HEK293 (cell line): ENCODE results near the gene PLPPR1.
"Not testable (repeated sequence)": the region's sequence is repeated elsewhere in the genome, so short reads cannot be mapped to it uniquely, and the experiment has no call there.

Experiments
- CTCF ChIA-PET: fragments of 350-600 bp; formaldehyde crosslinking; extraction: SDS; loops from one replicate; lab custom pipeline; 2021; ENCODE audit warnings: antibody characterized with exemption; lab: Yijun Ruan, JAX
- POLR2A ChIA-PET: fragments of 300-600 bp; formaldehyde crosslinking; extraction: SDS; loops from one replicate; lab custom pipeline; 2020; ENCODE audit warnings: antibody characterized with exemption, inconsistent platforms; lab: Yijun Ruan, JAX
- H3K27ac ChIP-seq: fragments of 200-500 bp; sonication (Bioruptor generic); 2 replicates; pipeline ENCODE4 v1.5.1; 2014; ENCODE audit warnings: low read depth, low read length, control low read depth, inconsistent platforms; ENCODE audit errors: extremely low read depth
- H3K36me3 ChIP-seq, 2 experiments: fragments of 200-500 bp in 1 of 2; sonication (Bioruptor generic) in 1 of 2; 1 replicate in 1 of 2; 2 replicates in 1 of 2; pipeline ENCODE4 v1.5.1; 2014 to 2017; ENCODE audit warnings: inconsistent platforms in 2 of 2, low read length in 2 of 2; ENCODE audit not compliant: control insufficient read depth in 2 of 2, insufficient read depth in 1 of 2
- H3K4me1 ChIP-seq: fragments of 200-500 bp; sonication (Bioruptor generic); 2 replicates; pipeline ENCODE4 v1.5.1; 2014; ENCODE audit warnings: mild to moderate bottlenecking, low read length, inconsistent platforms; ENCODE audit not compliant: control insufficient read depth, insufficient read depth
- H3K4me3 ChIP-seq: 2 replicates; pipeline ENCODE4 v1.5.1; 2011; ENCODE audit warnings: low read depth, mild to moderate bottlenecking, control low read depth, low read length, moderate library complexity
- H3K9me3 ChIP-seq: fragments of 200-500 bp; sonication (Bioruptor generic); 2 replicates; pipeline ENCODE4 v1.5.1; 2014; ENCODE audit warnings: low read depth, low read length, inconsistent platforms; ENCODE audit not compliant: control insufficient read depth, insufficient read depth
- HOXC10 ChIP-seq: sonication (generic); formaldehyde crosslinking; IDR thresholded peaks from 2 replicates; pipeline ENCODE4 v1.8.1; 2023; ENCODE audit warnings: mild to moderate bottlenecking, missing genetic modification reagents
- TRIM28 ChIP-seq: IDR thresholded peaks from 2 replicates; pipeline ENCODE4 v1.6.1; 2011; ENCODE audit warnings: low read length, control low read depth, borderline replicate concordance
- ZBTB1 ChIP-seq: fragments of 450-650 bp; formaldehyde crosslinking; IDR thresholded peaks from 2 replicates; pipeline ENCODE4 v1.5.1; 2016; ENCODE audit warnings: missing biosample characterization, missing genetic modification characterization
- ZFP69B ChIP-seq: fragments of 450-650 bp; formaldehyde crosslinking; IDR thresholded peaks from 2 replicates; pipeline ENCODE4 v1.5.1; 2016; ENCODE audit warnings: missing biosample characterization, missing genetic modification characterization
- ZNF19 ChIP-seq: fragments of 450-650 bp; formaldehyde crosslinking; IDR thresholded peaks from 2 replicates; pipeline ENCODE4; 2016; ENCODE audit warnings: missing biosample characterization, missing genetic modification characterization, low read depth
- ZNF341 ChIP-seq: fragments of 450-650 bp; formaldehyde crosslinking; IDR thresholded peaks from 2 replicates; pipeline ENCODE4; 2016; ENCODE audit warnings: low read depth, missing biosample characterization, missing genetic modification characterization
- ZNF350 ChIP-seq: fragments of 450-650 bp; formaldehyde crosslinking; IDR thresholded peaks from 2 replicates; pipeline ENCODE4 v1.5.0; 2017; ENCODE audit warnings: missing biosample characterization, mild to moderate bottlenecking, missing genetic modification characterization
- ZNF366 ChIP-seq: fragments of 450-650 bp; formaldehyde crosslinking; conservative IDR thresholded peaks from 2 replicates; pipeline ENCODE4 v1.5.1; 2016; ENCODE audit warnings: missing biosample characterization, missing genetic modification characterization
- ZNF404 ChIP-seq: fragments of 450-650 bp; formaldehyde crosslinking; IDR thresholded peaks from 2 replicates; pipeline ENCODE4 v1.5.1; 2017; ENCODE audit warnings: missing biosample characterization, missing genetic modification characterization
- ZNF423 ChIP-seq: fragments of 450-650 bp; formaldehyde crosslinking; IDR thresholded peaks from 2 replicates; pipeline ENCODE4 v1.5.1; 2016; ENCODE audit warnings: missing biosample characterization, missing genetic modification characterization
- ZNF521 ChIP-seq: fragments of 450-650 bp; formaldehyde crosslinking; IDR thresholded peaks from 2 replicates; pipeline ENCODE4 v1.5.1; 2017; ENCODE audit warnings: missing biosample characterization, mild to moderate bottlenecking, missing genetic modification characterization
- ZNF529 ChIP-seq: fragments of 450-650 bp; formaldehyde crosslinking; IDR thresholded peaks from 2 replicates; pipeline ENCODE4 v1.5.1; 2017; ENCODE audit warnings: missing genetic modification characterization, missing biosample characterization; ENCODE audit not compliant: insufficient replicate concordance
- ZNF549 ChIP-seq: fragments of 450-650 bp; IDR thresholded peaks from 2 replicates; pipeline ENCODE4 v1.5.1; 2018; ENCODE audit warnings: missing biosample characterization, missing genetic modification characterization, mild to moderate bottlenecking, inconsistent platforms, moderate library complexity
- ZNF560 ChIP-seq: fragments of 450-650 bp; formaldehyde crosslinking; IDR thresholded peaks from 2 replicates; pipeline ENCODE4 v1.5.1; 2017; ENCODE audit warnings: missing biosample characterization, missing genetic modification characterization, borderline replicate concordance
- ZNF626 ChIP-seq: fragments of 450-650 bp; sonication (Bioruptor Pico); formaldehyde crosslinking; IDR thresholded peaks from 2 replicates; pipeline ENCODE4 v1.5.1; 2018; ENCODE audit warnings: missing biosample characterization, missing genetic modification characterization, inconsistent platforms
- ZNF701 ChIP-seq: fragments of 450-650 bp; formaldehyde crosslinking; IDR thresholded peaks from 2 replicates; pipeline ENCODE4 v1.5.1; 2016; ENCODE audit warnings: missing biosample characterization, missing genetic modification characterization
- ZNF837 ChIP-seq: fragments of 450-650 bp; formaldehyde crosslinking; IDR thresholded peaks from 2 replicates; pipeline ENCODE4 v1.5.1; 2016; ENCODE audit warnings: missing biosample characterization, missing genetic modification characterization
- ZSCAN16 ChIP-seq: fragments of 450-650 bp; formaldehyde crosslinking; IDR thresholded peaks from 2 replicates; pipeline ENCODE4 v1.5.1; 2016; ENCODE audit warnings: missing biosample characterization, missing genetic modification characterization
- TF ChIP-seq, protein P1 (sequence below): fragments of 450-650 bp; formaldehyde crosslinking; IDR thresholded peaks from 2 replicates; pipeline ENCODE4 v1.5.1; 2016; ENCODE audit warnings: missing biosample characterization, missing genetic modification characterization
- TF ChIP-seq, protein P2 (sequence below): fragments of 450-650 bp; formaldehyde crosslinking; IDR thresholded peaks from 2 replicates; pipeline ENCODE4 v1.5.1; 2017; ENCODE audit warnings: missing biosample characterization, missing genetic modification characterization
- TF ChIP-seq, protein P3 (sequence below): fragments of 450-650 bp; formaldehyde crosslinking; IDR thresholded peaks from 2 replicates; pipeline ENCODE4 v1.5.1; 2016; ENCODE audit warnings: missing biosample characterization, missing genetic modification characterization
- TF ChIP-seq, protein P4 (sequence below): fragments of 450-650 bp; formaldehyde crosslinking; IDR thresholded peaks from 2 replicates; pipeline ENCODE4 v1.5.1; 2016; ENCODE audit warnings: missing biosample characterization, missing genetic modification characterization

The PLPPR1 gene

DNA sequence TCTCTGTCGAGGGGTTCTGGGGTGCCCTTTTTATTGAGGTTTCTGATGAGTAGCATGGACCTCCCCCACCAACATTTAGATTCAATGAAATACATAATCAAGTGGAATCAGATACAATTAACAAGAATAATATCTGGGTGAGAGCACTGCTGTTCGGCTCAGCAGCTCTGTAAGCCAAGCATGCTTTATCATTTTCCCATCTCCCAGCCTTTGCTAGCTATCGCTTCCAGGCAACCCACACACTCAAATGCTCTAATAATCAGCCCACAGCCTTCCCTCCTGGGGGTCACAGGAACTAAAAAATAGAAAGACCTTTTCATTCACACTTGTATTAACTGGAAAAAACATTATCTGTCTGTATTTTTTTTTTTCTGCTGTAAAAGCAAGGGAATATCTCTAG, 8.9 kb downstream of the PLPPR1 start (continued):
- TF ChIP-seq, protein P1, sequence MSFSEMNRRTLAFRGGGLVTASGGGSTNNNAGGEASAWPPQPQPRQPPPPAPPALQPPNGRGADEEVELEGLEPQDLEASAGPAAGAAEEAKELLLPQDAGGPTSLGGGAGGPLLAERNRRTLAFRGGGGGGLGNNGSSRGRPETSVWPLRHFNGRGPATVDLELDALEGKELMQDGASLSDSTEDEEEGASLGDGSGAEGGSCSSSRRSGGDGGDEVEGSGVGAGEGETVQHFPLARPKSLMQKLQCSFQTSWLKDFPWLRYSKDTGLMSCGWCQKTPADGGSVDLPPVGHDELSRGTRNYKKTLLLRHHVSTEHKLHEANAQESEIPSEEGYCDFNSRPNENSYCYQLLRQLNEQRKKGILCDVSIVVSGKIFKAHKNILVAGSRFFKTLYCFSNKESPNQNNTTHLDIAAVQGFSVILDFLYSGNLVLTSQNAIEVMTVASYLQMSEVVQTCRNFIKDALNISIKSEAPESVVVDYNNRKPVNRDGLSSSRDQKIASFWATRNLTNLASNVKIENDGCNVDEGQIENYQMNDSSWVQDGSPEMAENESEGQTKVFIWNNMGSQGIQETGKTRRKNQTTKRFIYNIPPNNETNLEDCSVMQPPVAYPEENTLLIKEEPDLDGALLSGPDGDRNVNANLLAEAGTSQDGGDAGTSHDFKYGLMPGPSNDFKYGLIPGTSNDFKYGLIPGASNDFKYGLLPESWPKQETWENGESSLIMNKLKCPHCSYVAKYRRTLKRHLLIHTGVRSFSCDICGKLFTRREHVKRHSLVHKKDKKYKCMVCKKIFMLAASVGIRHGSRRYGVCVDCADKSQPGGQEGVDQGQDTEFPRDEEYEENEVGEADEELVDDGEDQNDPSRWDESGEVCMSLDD (tag by site-specific recombination): no peak
- TF ChIP-seq ZBTB1 (no peak), ZNF560 (tag by site-specific recombination) (no peak), TRIM28 (no peak)

DNA sequence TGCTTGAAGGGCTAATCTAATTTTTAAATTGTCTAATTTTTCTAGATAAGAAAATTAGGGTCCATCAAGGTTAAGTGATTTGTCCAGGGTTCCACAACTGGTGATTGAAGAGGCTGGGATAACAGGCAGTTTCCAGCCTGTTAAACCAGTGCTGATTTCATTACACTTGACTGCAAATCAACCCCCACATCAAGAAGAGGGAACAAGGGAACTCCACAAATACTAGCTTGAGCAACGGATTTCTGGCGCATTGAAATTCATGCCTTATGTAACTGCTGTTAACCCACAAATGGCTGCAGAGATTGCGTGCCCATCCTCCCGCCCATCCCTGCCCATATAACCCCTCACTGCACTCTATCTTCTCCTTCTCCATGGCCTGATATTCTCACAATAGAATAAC, 10.0 kb downstream of the PLPPR1 start:
- TF ChIP-seq ZFP69B: no peak
- no peak for TF ChIP-seq TRIM28
- TF ChIP-seq ZNF366 (tag by site-specific recombination): no peak
- TF ChIP-seq ZNF350: no peak
- H3K9me3 ChIP-seq: no peaks in the 10 kb centered on the region
- no peaks in the 10 kb centered on the region for H3K36me3 ChIP-seq
- CTCF ChIA-PET: interaction anchor here (0.9 kb wide), 1 partner anchor 273 kb away, joined by 3 read pairs; no protein-coding TSS in a partner anchor
- no peak overlapping the region for H3K4me3 ChIP-seq
- no peak overlapping the region for H3K27ac ChIP-seq
- POLR2A ChIA-PET: no interaction called here
- H3K4me1 ChIP-seq: no peaks in the 10 kb centered on the region

DNA sequence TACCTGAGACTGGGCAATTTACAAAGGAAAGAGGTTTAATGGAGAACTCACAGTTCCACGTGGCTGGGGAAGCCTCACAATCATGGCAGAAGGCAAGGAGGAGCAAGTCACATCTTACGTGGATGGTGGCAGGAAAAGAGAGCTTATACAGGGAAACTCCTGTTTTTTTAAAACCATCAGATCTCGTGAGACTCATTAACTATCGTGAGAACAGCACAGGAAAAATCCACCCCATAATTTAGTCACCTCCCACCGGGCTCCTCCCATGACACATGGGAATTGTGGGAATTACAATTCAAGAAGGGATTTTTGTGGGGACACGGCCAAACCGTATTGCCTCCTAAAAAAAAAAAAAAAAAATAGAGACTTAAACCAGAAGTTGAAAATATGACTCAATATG, 11.1 kb downstream of the PLPPR1 start:
- H3K36me3 ChIP-seq, POLR2A ChIA-PET, H3K27ac ChIP-seq, H3K4me1 ChIP-seq, H3K9me3 ChIP-seq, H3K4me3 ChIP-seq: not testable (repeated sequence)
- CTCF ChIA-PET: interaction anchor here (0.6 kb wide), 1 partner anchor 9 kb away, joined by 6 read pairs; no protein-coding TSS in a partner anchor

DNA sequence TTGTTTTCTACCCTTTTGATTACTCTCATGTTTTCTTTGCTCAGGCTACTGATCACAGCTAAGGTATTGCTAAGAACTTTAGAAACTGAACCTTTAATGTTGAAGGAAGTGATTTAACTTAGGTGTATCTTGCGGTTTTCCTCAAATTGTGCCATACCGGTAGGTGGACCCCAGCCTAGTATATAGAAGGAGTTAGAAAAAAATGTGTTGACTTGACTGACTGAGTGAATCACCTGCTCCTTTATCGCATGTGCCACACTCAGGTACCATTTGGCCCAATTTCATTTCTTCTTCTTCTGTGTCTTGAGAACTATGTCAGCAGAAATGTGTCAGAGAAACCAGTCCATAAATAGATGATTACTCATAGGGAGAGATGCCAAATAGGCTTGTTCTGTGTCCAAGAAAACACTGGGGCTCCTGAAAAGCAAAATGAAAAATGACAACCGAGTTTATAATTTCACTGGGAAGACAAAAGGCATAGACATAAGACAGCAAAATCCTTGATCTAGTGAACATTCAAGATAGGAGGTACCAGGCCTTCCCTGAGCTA, 19.4 kb downstream of the PLPPR1 start:
- TF ChIP-seq, protein P2, sequence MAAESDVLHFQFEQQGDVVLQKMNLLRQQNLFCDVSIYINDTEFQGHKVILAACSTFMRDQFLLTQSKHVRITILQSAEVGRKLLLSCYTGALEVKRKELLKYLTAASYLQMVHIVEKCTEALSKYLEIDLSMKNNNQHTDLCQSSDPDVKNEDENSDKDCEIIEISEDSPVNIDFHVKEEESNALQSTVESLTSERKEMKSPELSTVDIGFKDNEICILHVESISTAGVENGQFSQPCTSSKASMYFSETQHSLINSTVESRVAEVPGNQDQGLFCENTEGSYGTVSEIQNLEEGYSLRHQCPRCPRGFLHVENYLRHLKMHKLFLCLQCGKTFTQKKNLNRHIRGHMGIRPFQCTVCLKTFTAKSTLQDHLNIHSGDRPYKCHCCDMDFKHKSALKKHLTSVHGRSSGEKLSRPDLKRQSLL (tag by site-specific recombination): no peak
- TF ChIP-seq ZNF19 (no peak), ZNF521 (tag by site-specific recombination) (no peak)
- TF ChIP-seq, protein P3, sequence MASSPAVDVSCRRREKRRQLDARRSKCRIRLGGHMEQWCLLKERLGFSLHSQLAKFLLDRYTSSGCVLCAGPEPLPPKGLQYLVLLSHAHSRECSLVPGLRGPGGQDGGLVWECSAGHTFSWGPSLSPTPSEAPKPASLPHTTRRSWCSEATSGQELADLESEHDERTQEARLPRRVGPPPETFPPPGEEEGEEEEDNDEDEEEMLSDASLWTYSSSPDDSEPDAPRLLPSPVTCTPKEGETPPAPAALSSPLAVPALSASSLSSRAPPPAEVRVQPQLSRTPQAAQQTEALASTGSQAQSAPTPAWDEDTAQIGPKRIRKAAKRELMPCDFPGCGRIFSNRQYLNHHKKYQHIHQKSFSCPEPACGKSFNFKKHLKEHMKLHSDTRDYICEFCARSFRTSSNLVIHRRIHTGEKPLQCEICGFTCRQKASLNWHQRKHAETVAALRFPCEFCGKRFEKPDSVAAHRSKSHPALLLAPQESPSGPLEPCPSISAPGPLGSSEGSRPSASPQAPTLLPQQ (tag by site-specific recombination): no peak
- H3K36me3 ChIP-seq: no peaks in the 10 kb centered on the region
- no peaks in the 10 kb centered on the region for H3K4me1 ChIP-seq
- H3K4me3 ChIP-seq: no peak overlapping the region
- no peak overlapping the region for H3K27ac ChIP-seq
- ChIA-PET POLR2A (no interaction called here), CTCF (no interaction called here)
- H3K9me3 ChIP-seq: no peaks in the 10 kb centered on the region

DNA sequence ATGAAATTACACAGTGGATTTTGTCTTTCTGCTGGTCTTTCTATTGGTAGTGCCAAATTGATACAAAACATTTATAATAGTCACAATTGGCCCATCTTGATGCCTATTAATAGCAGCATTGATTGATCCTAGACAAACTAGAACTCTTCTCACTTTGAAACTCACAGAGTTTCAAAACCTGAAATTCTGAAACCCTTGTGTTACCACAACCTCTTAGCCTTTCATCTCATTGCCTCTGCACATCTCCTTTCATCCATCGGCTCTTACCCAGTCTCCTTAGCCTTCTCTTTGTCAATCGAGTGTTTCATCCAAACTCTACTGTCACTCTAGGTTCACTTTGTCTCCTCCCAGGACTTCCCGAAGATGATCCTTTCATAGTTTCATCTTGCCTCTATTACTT, 22.1 kb downstream of the PLPPR1 start:
- no peak overlapping the region for H3K4me3 ChIP-seq
- H3K9me3 ChIP-seq: no peaks in the 10 kb centered on the region
- POLR2A ChIA-PET: interaction anchor here (0.6 kb wide), 1 partner anchor 1570 kb away, joined by 4 read pairs; no protein-coding TSS in a partner anchor
- no peaks in the 10 kb centered on the region for H3K4me1 ChIP-seq
- no peaks in the 10 kb centered on the region for H3K36me3 ChIP-seq
- H3K27ac ChIP-seq: no peak overlapping the region
- CTCF ChIA-PET: interaction anchor here (0.7 kb wide), 1 partner anchor 18 kb away, joined by 3 read pairs; no protein-coding TSS in a partner anchor
- TF ChIP-seq ZNF341 (tag by site-specific recombination): no peak
- no peak for TF ChIP-seq ZNF701 (tag by site-specific recombination)
- TF ChIP-seq, protein P4, sequence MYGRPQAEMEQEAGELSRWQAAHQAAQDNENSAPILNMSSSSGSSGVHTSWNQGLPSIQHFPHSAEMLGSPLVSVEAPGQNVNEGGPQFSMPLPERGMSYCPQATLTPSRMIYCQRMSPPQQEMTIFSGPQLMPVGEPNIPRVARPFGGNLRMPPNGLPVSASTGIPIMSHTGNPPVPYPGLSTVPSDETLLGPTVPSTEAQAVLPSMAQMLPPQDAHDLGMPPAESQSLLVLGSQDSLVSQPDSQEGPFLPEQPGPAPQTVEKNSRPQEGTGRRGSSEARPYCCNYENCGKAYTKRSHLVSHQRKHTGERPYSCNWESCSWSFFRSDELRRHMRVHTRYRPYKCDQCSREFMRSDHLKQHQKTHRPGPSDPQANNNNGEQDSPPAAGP (tag by site-specific recombination): no peak
- TF ChIP-seq ZNF626 (tag by site-specific recombination): no peak
- no peak for TF ChIP-seq ZNF529 (tag by site-specific recombination)
- TF ChIP-seq ZNF423 (tag by site-specific recombination): no peak
- TF ChIP-seq ZNF837 (tag by site-specific recombination): no peak
- TF ChIP-seq ZNF549: no peak
- no peak for TF ChIP-seq ZSCAN16 (tag by site-specific recombination)
- no peak for TF ChIP-seq ZNF404 (tag by site-specific recombination)
- no peak for TF ChIP-seq HOXC10 (CRISPR knock-in tag)
